DND-41 (cell line): ENCODE measurements around the gene WDR31.

Experiments
- CTCF ChIP-seq: IDR thresholded peaks from 2 replicates; pipeline ENCODE4 v1.5.1; 2012; ENCODE audit warnings: borderline replicate concordance, low read length, moderate library complexity, mild to moderate bottlenecking; ENCODE audit not compliant: poor library complexity, severe bottlenecking; ENCODE audit errors: extremely low read depth
- EZH2 ChIP-seq: IDR thresholded peaks from 3 replicates; pipeline ENCODE4 v1.6.1; 2012; ENCODE audit warnings: borderline replicate concordance, low read depth, mild to moderate bottlenecking, moderate library complexity, low read length, inconsistent platforms; ENCODE audit not compliant: severe bottlenecking

GRCh38 chr9:113359385-113359784 lies 19.3 kb upstream of the WDR31 start:
- no peak for TF ChIP-seq CTCF
- no peak for TF ChIP-seq EZH2
